Tibial nerve (tissue), 4 donors: ENCODE results near the gene GPR153. TPM values are rescaled to one million over a fixed set of nuclear protein-coding genes. Genes with fewer than 3 reads are reported as not detected.
A peak's percentile ranks its signal among the peaks of the same experiment; 100 is the strongest.

Source experiments
- DNase-seq, 2 donors: peaks; one replicate each; pipeline ENCODE4 v3.0.0-alpha.2; 2019; ENCODE audit warnings: low spot score in 2 of 2
- H3K27ac ChIP-seq, 4 donors: fragments of 200-600 bp; sonication (generic) in 3 of 4; one replicate each; pipeline ENCODE4 v1.5.1; 2017 to 2019; ENCODE audit warnings: mild to moderate bottlenecking in 1 of 4
- H3K27me3 ChIP-seq, 2 donors: fragments of 200-600 bp; sonication (generic) in 1 of 2; one replicate each; pipeline versions ENCODE4 v1.5.1 to v1.6.0; 2017 to 2019
- H3K36me3 ChIP-seq, 3 donors: fragments of 200-600 bp; sonication (generic); one replicate each; pipeline ENCODE4 v1.5.1; 2018 to 2019
- H3K4me1 ChIP-seq, 4 donors: fragments of 200-600 bp; sonication (generic) in 3 of 4; one replicate each; pipeline ENCODE4 v1.5.1; 2017 to 2019
- H3K4me3 ChIP-seq, 4 donors: fragments of 200-600 bp; sonication (generic) in 3 of 4; one replicate each; pipeline ENCODE4 v1.5.1; 2017 to 2019; ENCODE audit warnings: mild to moderate bottlenecking in 1 of 4, moderate library complexity in 1 of 4
- H3K9me3 ChIP-seq, 4 donors: fragments of 200-600 bp; sonication (generic) in 3 of 4; one replicate each; pipeline ENCODE4 v1.5.1; 2017 to 2019
- EP300 ChIP-seq, 2 donors: sonication (generic); formaldehyde crosslinking; IDR thresholded peaks; one replicate each; pipeline ENCODE4 v1.6.1; 2017; ENCODE audit warnings: antibody characterized with exemption in 2 of 2, mild to moderate bottlenecking in 1 of 2
- POLR2A ChIP-seq, 2 donors: fragments of 450-650 bp; IDR thresholded peaks; one replicate each; pipeline ENCODE4 v1.6.1; 2017; ENCODE audit warnings: antibody characterized with exemption in 2 of 2, mild to moderate bottlenecking in 2 of 2, moderate library complexity in 2 of 2
- WGBS, 2 donors: methylation state at CpG; one replicate each; pipeline ENCODE4 v1.1.5; 2018; 5-methylcytosine and 5-hydroxymethylcytosine counted together
- total RNA-seq, 4 donors: library from RNA; depleted of rRNA; stranded (reverse); fragments of >200 nt; gene quantifications; one replicate each; pipeline ENCODE4 v1.1.0, GENCODE V29; 2016
- TF ChIP-seq, protein P1 (sequence below), 5 experiments: fragments of 200-600 bp in 3 of 5; fragments of 450-650 bp in 2 of 5; sonication (generic) in 3 of 5; IDR thresholded peaks; one replicate each; pipeline ENCODE4 v1.5.1; 2016 to 2019; ENCODE audit warnings: antibody characterized with exemption in 5 of 5, mild to moderate bottlenecking in 3 of 5, moderate library complexity in 2 of 5

The GPR153 gene
- total RNA-seq, 4 donors from 2014 or later = 10.3 to 12.7 (median 11.3) TPM

GRCh38 chr1:6280761-6281451 lies 20.0 kb upstream of the GPR153 start:
- Histone ChIP-seq H3K4me3 (no peak overlapping the region), H3K4me1 (peaks cover 0 to 12% (median 11%) of the 10 kb centered on the region in 4 donors), H3K27ac (peak overlapping the region in 1 of 4 donors; percentile 73), H3K36me3 (peaks cover 0 to 12% (median 0%) of the 10 kb centered on the region in 3 donors), H3K9me3 (no peaks in the 10 kb centered on the region), H3K27me3 (no peaks in the 10 kb centered on the region)
- no peak for TF ChIP-seq EP300 (IDR thresholded peaks at IDR 0.05)
- TF ChIP-seq, protein P1, sequence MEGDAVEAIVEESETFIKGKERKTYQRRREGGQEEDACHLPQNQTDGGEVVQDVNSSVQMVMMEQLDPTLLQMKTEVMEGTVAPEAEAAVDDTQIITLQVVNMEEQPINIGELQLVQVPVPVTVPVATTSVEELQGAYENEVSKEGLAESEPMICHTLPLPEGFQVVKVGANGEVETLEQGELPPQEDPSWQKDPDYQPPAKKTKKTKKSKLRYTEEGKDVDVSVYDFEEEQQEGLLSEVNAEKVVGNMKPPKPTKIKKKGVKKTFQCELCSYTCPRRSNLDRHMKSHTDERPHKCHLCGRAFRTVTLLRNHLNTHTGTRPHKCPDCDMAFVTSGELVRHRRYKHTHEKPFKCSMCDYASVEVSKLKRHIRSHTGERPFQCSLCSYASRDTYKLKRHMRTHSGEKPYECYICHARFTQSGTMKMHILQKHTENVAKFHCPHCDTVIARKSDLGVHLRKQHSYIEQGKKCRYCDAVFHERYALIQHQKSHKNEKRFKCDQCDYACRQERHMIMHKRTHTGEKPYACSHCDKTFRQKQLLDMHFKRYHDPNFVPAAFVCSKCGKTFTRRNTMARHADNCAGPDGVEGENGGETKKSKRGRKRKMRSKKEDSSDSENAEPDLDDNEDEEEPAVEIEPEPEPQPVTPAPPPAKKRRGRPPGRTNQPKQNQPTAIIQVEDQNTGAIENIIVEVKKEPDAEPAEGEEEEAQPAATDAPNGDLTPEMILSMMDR (IDR thresholded peaks at IDR 0.05) = peak; percentile 15 to 69 (median 42)
- 61 to 75% methylated on average over 27 to 33 of the region's 33 CpGs for WGBS, 2 donors
- no peak for DNase-seq

GRCh38 chr1:6279613-6280383 lies 18.9 kb upstream of the GPR153 start:
- no peak for DNase-seq
- peaks cover 0 to 15% (median 12%) of the 10 kb centered on the region in 4 donors for H3K4me1 ChIP-seq
- H3K9me3 ChIP-seq = no peaks in the 10 kb centered on the region
- 82 to 86% methylated on average over 27 to 28 of the region's 31 CpGs for WGBS, 2 donors
- no peak overlapping the region for H3K27ac ChIP-seq
- H3K36me3 ChIP-seq = peaks cover 0 to 12% (median 0%) of the 10 kb centered on the region in 3 donors
- H3K27me3 ChIP-seq = no peaks in the 10 kb centered on the region
- TF ChIP-seq, protein P1 (IDR thresholded peaks at IDR 0.05) = no peak
- no peak for TF ChIP-seq POLR2A (IDR thresholded peaks at IDR 0.05)
- TF ChIP-seq EP300 (IDR thresholded peaks at IDR 0.05) = no peak
- no peak overlapping the region for H3K4me3 ChIP-seq

DNA sequence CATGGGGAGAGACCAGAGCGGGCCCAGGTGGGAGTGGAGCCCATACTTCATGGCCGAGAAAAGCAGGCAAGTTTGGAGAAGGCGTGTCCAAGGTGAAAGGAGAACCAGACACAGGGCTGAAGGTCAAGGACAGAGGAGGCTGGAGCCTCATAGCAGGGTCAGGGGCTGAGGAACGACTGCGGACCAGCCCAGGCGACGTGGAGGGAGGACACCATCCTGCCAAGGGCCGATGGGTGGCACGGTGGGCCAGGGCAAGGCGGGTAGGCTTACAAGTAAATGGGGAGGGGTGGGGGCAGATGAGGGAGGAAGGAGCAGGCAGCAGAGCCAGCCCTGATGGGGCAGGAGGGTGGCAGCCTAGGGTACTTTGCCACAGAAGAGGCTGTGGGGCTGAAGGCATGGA lies 18.2 kb upstream of the GPR153 start:
- no peak for DNase-seq
- peaks cover 0 to 15% (median 12%) of the 10 kb centered on the region in 4 donors for H3K4me1 ChIP-seq
- WGBS, 2 donors = 87 to 93% methylated on average over 10 of the region's 10 CpGs
- peaks cover 0 to 12% (median 0%) of the 10 kb centered on the region in 3 donors for H3K36me3 ChIP-seq
- H3K27me3 ChIP-seq = no peaks in the 10 kb centered on the region
- no peak overlapping the region for H3K27ac ChIP-seq
- no peak overlapping the region for H3K4me3 ChIP-seq
- H3K9me3 ChIP-seq = no peaks in the 10 kb centered on the region
- TF ChIP-seq, protein P1 (IDR thresholded peaks at IDR 0.05) = no peak
- TF ChIP-seq EP300 (IDR thresholded peaks at IDR 0.05) (no peak), POLR2A (IDR thresholded peaks at IDR 0.05) (no peak)

DNA sequence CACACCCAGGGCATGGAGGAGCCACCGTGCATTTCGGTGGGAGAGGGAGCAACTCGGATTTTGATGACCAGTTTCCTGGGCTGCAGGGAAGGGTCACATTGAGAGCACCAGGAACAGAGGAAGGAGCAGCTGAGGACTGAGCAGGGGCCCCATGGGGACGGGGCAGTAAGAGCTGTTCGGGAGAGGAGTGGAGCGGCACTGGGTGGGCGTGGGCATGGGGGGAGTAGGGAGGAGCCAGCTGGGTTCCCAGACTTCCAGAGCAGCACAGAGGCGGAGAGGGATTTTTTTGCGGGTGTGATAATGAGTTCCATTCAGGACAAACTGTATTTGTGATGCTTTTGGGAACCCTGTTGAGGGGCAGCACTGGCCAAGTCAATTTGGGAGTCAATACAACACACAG lies 17.4 kb upstream of the GPR153 start:
- DNase-seq = no peak
- Histone ChIP-seq H3K27ac (peak overlapping the region in 1 of 4 donors; percentile 2), H3K4me1 (peaks cover 0 to 21% (median 14%) of the 10 kb centered on the region in 4 donors), H3K9me3 (no peaks in the 10 kb centered on the region), H3K27me3 (no peaks in the 10 kb centered on the region), H3K36me3 (peaks cover 0 to 12% (median 0%) of the 10 kb centered on the region in 3 donors), H3K4me3 (no peak overlapping the region)
- WGBS, 2 donors = 59 to 68% methylated on average over 9 of the region's 9 CpGs
- TF ChIP-seq, protein P1 (IDR thresholded peaks at IDR 0.05) = no peak
- TF ChIP-seq EP300 (IDR thresholded peaks at IDR 0.05) (no peak), POLR2A (IDR thresholded peaks at IDR 0.05) (no peak)
